ENCODE measurements around the gene OAS1. TPM values are rescaled to one million over a fixed set of nuclear protein-coding genes. Genes with fewer than 3 reads are reported as not detected.

Gene OAS1
- polyA plus RNA-seq, 1 donor (not counting 4 experiments of a cell fraction or from before 2014, with no cell fraction given) = 88.3 TPM

DNA sequence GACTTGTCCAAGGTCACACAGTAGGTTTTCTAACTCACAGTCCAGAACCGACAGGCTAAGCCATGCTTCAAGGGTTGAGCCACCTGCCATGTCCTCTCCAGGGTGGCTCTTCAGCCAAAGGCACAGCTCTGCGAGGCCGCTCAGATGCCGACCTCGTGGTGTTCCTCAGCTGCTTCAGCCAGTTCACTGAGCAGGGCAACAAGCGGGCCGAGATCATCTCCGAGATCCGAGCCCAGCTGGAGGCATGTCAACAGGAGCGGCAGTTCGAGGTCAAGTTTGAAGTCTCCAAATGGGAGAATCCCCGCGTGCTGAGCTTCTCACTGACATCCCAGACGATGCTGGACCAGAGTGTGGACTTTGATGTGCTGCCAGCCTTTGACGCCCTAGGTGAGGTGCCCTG lies 58.9 kb downstream of the OAS1 start:
- dilution Hi-C loops (cut with MboI; ENCODE audit: extremely low pct_ligation_motif_present, low sequenced_read_pairs) = no loop called here
- Histone ChIP-seq H2AFZ (ENCODE audit: control insufficient read depth, low read length) (no peak overlapping the region), H3K9me3 (ENCODE audit: control insufficient read depth, low read depth, low read length) (no peaks in the 10 kb centered on the region), H3K79me2 (ENCODE audit: control insufficient read depth, insufficient read depth, low read length) (no peaks in the 10 kb centered on the region), H4K20me1 (ENCODE audit: control insufficient read depth, extremely low read depth, insufficient read depth, low read length) (no peaks in the 10 kb centered on the region), H3K9me1 (ENCODE audit: control insufficient read depth, extremely low read depth, insufficient read depth, low read length) (no peaks in the 10 kb centered on the region), H3K9ac (ENCODE audit: control insufficient read depth, extremely low read depth, insufficient read depth, low read length) (no peak overlapping the region), H3K4me2 (ENCODE audit: control insufficient read depth, extremely low read depth, insufficient read depth, low read depth, low read length) (no peak overlapping the region), H3K27ac (ENCODE audit: control insufficient read depth, insufficient read depth, low read length) (no peak overlapping the region), H3K4me1 (ENCODE audit: control insufficient read depth, extremely low read depth, insufficient read depth, low read length) (no peaks in the 10 kb centered on the region), H3K4me3 (ENCODE audit: control insufficient read depth in 2 of 3, extremely low read depth in 1 of 3, insufficient read depth in 2 of 3, low read depth in 1 of 3, low read length in 3 of 3) (no peak overlapping the region), H3K27me3 (ENCODE audit: control insufficient read depth, extremely low read depth, insufficient read depth, low read length) (no peaks in the 10 kb centered on the region), H3K36me3 (ENCODE audit: control insufficient read depth in 2 of 2, extremely low read depth in 1 of 2, insufficient read depth in 2 of 2, low read length in 2 of 2) (peaks cover 36 to 57% of the 10 kb centered on the region in 2 experiments)
- DNase-seq (ENCODE audit: low read depth, low spot score) = no peak
- no peak for FAIRE-seq
- TF ChIP-seq, protein P1, sequence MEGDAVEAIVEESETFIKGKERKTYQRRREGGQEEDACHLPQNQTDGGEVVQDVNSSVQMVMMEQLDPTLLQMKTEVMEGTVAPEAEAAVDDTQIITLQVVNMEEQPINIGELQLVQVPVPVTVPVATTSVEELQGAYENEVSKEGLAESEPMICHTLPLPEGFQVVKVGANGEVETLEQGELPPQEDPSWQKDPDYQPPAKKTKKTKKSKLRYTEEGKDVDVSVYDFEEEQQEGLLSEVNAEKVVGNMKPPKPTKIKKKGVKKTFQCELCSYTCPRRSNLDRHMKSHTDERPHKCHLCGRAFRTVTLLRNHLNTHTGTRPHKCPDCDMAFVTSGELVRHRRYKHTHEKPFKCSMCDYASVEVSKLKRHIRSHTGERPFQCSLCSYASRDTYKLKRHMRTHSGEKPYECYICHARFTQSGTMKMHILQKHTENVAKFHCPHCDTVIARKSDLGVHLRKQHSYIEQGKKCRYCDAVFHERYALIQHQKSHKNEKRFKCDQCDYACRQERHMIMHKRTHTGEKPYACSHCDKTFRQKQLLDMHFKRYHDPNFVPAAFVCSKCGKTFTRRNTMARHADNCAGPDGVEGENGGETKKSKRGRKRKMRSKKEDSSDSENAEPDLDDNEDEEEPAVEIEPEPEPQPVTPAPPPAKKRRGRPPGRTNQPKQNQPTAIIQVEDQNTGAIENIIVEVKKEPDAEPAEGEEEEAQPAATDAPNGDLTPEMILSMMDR (optimal IDR thresholded peaks at IDR 0.05 in 1 of 3, IDR thresholded peaks at IDR 0.05 in 1 of 3, conservative IDR thresholded peaks at IDR 0.05 in 1 of 3; ENCODE audit: extremely low read depth in 1 of 3, insufficient read depth in 2 of 3, low read length in 3 of 3) = no peak
- no peak for TF ChIP-seq EZH2 (IDR thresholded peaks at IDR 0.05; ENCODE audit: low read length)

DNA sequence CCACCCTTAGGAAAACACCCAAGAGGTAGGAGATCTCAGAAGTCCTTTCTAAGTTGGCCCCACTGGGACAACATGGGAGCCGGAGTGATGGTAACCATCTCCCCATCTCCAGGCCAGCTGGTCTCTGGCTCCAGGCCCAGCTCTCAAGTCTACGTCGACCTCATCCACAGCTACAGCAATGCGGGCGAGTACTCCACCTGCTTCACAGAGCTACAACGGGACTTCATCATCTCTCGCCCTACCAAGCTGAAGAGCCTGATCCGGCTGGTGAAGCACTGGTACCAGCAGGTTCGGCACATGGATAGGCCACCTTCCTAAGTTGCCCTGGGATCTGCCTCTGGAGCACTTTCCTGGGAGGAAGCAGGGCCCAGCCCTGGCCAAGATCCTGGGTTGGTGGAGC lies 60.5 kb downstream of the OAS1 start:
- FAIRE-seq (no peak), DNase-seq (ENCODE audit: low read depth, low spot score) (no peak)
- Histone ChIP-seq H3K9me1 (ENCODE audit: control insufficient read depth, extremely low read depth, insufficient read depth, low read length) (no peaks in the 10 kb centered on the region), H2AFZ (ENCODE audit: control insufficient read depth, low read length) (no peak overlapping the region), H3K9me3 (ENCODE audit: control insufficient read depth, low read depth, low read length) (no peaks in the 10 kb centered on the region), H3K9ac (ENCODE audit: control insufficient read depth, extremely low read depth, insufficient read depth, low read length) (no peak overlapping the region), H3K36me3 (ENCODE audit: control insufficient read depth in 2 of 2, extremely low read depth in 1 of 2, insufficient read depth in 2 of 2, low read length in 2 of 2) (peaks cover 33 to 51% of the 10 kb centered on the region in 2 experiments), H3K27me3 (ENCODE audit: control insufficient read depth, extremely low read depth, insufficient read depth, low read length) (no peaks in the 10 kb centered on the region), H3K4me1 (ENCODE audit: control insufficient read depth, extremely low read depth, insufficient read depth, low read length) (no peaks in the 10 kb centered on the region), H3K27ac (ENCODE audit: control insufficient read depth, insufficient read depth, low read length) (no peak overlapping the region), H3K79me2 (ENCODE audit: control insufficient read depth, insufficient read depth, low read length) (no peaks in the 10 kb centered on the region), H3K4me2 (ENCODE audit: control insufficient read depth, extremely low read depth, insufficient read depth, low read depth, low read length) (no peak overlapping the region), H4K20me1 (ENCODE audit: control insufficient read depth, extremely low read depth, insufficient read depth, low read length) (no peaks in the 10 kb centered on the region), H3K4me3 (ENCODE audit: control insufficient read depth in 2 of 3, extremely low read depth in 1 of 3, insufficient read depth in 2 of 3, low read depth in 1 of 3, low read length in 3 of 3) (no peak overlapping the region)
- no peak for TF ChIP-seq EZH2 (IDR thresholded peaks at IDR 0.05; ENCODE audit: low read length)
- dilution Hi-C loops (cut with MboI; ENCODE audit: extremely low pct_ligation_motif_present, low sequenced_read_pairs) = no loop called here

- Histone ChIP-seq H3K4me1 (ENCODE audit: control insufficient read depth, extremely low read depth, insufficient read depth, low read length) (no peaks in the 10 kb centered on the region), H3K27me3 (ENCODE audit: control insufficient read depth, extremely low read depth, insufficient read depth, low read length) (no peaks in the 10 kb centered on the region), H3K79me2 (ENCODE audit: control insufficient read depth, insufficient read depth, low read length) (no peaks in the 10 kb centered on the region), H3K9me1 (ENCODE audit: control insufficient read depth, extremely low read depth, insufficient read depth, low read length) (no peaks in the 10 kb centered on the region), H3K36me3 (ENCODE audit: control insufficient read depth in 2 of 2, extremely low read depth in 1 of 2, insufficient read depth in 2 of 2, low read length in 2 of 2) (peaks cover 28 to 46% of the 10 kb centered on the region in 2 experiments), H3K9ac (ENCODE audit: control insufficient read depth, extremely low read depth, insufficient read depth, low read length) (no peak overlapping the region), H3K9me3 (ENCODE audit: control insufficient read depth, low read depth, low read length) (no peaks in the 10 kb centered on the region), H3K4me3 (ENCODE audit: control insufficient read depth in 2 of 3, extremely low read depth in 1 of 3, insufficient read depth in 2 of 3, low read depth in 1 of 3, low read length in 3 of 3) (no peak overlapping the region), H2AFZ (ENCODE audit: control insufficient read depth, low read length) (no peak overlapping the region), H3K4me2 (ENCODE audit: control insufficient read depth, extremely low read depth, insufficient read depth, low read depth, low read length) (no peak overlapping the region), H4K20me1 (ENCODE audit: control insufficient read depth, extremely low read depth, insufficient read depth, low read length) (no peaks in the 10 kb centered on the region), H3K27ac (ENCODE audit: control insufficient read depth, insufficient read depth, low read length) (no peak overlapping the region)
- dilution Hi-C loops (cut with MboI; ENCODE audit: extremely low pct_ligation_motif_present, low sequenced_read_pairs) = no loop called here
- FAIRE-seq (no peak), DNase-seq (ENCODE audit: low read depth, low spot score) (no peak)
- TF ChIP-seq EZH2 (IDR thresholded peaks at IDR 0.05; ENCODE audit: low read length) = no peak
- TF ChIP-seq, protein P1 (optimal IDR thresholded peaks at IDR 0.05 in 1 of 3, IDR thresholded peaks at IDR 0.05 in 1 of 3, conservative IDR thresholded peaks at IDR 0.05 in 1 of 3; ENCODE audit: extremely low read depth in 1 of 3, insufficient read depth in 2 of 3, low read length in 3 of 3) = no peak
Observed at GRCh38 chr12:112967858-112968257, 61.1 kb downstream of the OAS1 start.
